Activated CD8-positive, alpha-beta memory T cell treated with anti-CD3 and anti-CD28 coated beads, Interleukin-2, amount 50 U/mL, for 48 hours (primary cell): ENCODE measurements around the gene GTSE1.

Experiments
- DNase-seq: peaks from one replicate; pipeline ENCODE4 v3.0.0-alpha.2; 2020

Gene GTSE1

DNA sequence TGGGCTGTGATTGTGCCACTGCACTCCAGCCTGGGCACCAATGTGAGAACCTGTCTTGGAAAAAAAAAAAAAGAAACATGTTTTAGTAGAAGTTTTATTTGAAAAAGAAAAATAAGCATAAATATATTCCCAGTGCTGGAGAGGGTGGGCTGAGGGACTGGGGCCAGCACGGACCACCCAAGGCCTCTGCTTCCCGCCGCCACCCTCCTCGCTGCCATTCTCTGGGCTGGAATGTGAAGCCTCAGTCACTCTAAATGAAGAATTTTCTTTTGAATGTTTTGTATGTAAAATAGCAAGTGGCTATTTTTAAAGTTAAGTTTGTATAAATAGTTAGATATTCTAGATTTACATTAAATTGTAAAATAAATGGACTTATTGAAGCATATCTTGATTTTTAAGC, 33.8 kb downstream of the GTSE1 start:
- no peak for DNase-seq

DNA sequence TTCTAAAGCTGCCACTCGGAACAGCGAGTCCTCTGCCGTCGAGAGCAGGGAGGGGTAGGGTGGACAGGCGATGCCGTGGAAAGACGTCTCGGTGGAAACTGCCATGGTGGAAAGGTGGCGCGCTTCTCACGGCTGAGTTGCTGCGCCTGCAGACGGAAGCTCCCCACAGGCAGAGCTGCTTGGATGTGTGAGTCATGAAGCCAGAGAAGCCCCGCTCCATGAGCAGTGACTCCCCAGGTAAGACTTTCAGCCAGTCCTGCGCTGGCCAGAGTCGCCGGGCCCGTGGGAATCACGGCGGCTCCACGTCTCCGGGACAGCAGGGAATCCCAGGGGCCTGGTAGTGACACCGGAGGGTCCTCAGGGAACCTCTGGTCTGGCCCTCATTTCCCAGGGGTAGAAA, 34.8 kb downstream of the GTSE1 start:
- no peak for DNase-seq

DNA sequence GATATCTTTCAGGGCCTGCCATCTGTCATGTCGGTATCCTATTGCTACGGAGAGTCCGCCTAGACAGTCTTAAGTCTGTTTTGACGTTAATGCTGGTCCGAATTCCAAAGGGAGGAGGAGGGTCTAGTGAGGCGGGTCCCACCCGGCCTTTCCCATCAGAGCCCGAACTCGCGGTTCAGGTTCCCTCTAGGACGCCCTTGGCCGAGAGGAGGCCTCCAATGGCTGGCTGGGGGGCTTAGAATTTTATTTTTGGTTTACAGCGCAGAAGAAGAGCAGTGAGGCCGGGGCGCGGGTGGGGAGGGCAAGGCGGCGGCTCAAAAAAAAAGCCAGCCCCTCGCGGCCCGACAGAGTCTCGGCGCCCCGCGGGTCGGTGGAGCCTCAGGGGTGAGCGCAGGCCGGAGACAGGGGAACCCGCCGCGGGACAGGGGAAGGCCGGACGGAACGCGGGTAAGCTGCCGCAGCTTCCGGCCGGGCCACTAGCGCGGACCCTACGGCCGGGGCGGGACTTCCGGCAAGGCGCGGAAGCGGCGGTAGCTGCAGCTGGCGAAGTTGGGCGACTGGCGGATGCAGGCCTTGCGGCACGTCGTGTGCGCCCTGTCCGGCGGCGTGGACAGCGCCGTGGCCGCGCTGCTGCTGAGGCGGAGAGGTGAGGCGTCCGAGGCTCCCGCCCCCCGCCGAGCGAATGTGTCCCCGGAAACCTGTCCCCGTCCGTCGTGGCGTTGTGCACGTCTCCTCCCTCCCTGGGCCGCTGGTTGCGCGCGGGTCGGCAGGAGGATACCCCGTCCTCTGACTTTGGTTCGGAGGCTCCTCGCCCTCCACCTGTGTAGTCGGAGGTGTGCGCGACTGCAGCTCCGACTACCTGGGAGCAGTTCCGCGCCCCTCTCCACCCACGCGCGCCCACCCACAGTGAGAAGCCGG, 38.8 kb downstream of the GTSE1 start, which contains the start of gene TRMU:
TSS of gene TRMU (plus strand) at position 514 of the 918 bp plus-strand sequence. CDS start at position 565, 51 bp downstream.
- DNase-seq: peak; percentile 90

DNA sequence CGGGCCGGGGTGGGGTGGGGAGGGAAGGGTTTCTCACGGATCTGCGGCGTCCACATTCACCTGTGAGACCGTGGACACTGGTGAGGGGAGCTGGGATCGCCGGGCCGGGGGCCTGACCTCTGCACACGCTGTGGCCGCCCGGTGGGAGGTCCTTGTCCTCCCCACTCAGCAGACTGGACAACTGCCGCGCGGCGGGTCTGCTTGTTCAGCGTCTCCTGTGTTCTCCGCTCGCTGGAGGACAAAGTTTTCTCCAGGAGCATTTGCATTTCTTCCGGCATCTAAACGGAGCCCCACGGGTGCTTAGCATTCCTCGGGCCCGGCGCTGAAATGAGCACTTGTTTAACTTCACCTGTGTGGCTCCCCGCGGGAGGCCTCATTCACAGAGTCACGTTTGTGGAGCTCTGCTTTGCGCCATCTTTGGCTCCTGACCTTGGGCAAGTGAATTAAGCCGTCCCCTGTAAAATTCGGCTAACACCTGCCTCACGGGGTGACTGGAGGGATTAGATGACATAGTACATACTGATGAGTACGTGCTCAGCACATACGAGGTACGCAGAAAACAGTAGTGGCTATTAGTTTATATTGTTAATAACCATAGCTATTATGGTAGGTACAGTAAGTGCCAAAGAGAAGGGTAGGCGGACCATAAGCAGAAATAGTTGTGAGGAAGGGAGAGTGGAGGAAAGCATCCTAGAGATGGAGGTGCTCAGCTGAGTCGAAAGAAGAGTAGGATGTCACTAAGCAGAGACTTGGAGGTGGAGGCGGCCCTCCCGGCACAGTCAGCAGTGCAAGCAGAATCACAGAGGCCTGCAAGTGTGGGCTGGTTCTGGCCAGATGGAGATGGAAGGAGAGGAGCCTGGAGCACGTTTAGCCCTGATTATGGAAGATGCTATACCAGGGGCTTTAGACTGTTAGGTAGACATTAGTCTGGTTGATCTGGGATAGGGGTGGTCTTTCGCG, 39.7 kb downstream of the GTSE1 start:
- DNase-seq: peak; percentile 62

DNA sequence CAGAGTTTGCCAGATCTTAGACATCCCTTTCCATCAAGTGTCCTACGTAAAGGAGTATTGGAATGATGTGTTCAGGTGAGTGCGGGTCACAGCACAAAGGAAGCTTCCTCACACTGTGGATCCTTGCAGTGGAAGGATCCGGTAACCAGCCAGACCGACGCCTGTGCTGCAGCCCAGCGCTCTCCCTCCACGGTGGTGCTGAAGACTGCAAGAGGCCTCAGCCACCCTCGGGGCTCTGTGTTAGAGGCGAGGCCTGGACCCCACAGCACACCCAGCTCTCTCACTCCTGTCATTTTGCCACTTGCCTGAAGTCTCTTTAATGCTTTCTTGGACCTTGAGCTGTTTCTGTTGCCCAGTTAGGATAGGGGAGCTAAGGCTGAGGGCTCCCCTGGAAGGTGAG, 41.2 kb downstream of the GTSE1 start:
- no peak for DNase-seq

DNA sequence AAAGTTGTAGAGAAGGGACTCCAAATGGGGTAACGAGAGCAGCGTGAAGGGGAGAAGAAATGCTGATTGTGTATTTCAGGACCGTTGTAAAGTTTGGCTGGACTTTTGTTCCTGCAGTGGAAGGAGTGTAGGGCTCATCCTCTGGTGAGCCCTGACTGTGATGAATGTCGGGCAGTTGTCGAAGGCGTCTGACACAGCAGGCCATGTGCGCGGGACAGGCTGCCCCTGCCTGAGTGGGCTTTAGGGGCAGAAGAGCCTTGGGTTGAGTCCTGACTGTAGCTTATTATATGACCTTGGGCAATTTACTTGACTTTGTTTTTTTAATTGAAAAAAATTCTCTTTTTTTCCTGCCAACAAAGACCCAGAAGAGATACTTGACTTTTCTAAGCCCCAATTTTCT, 42.0 kb downstream of the GTSE1 start:
- DNase-seq: no peak

DNA sequence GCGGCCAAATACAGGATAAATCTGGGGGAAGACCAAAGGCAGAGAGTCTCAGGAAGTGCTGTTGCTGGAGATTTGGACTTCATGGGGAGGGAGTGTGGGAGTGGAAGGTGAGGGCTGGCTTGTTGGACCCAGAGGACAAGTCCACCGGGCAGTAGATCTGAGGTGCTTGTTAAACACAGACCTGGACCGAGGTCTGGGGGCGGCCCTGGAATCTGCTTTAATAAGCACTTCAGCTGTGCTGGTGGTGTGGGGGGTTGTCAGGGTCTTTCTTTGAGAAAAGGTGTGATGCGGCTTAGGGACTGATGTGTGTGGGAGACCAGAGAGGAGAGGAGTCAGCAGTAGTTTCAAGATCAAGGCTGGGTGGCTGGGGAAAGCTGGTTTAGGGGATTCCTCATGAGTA, 43.3 kb downstream of the GTSE1 start:
- DNase-seq: no peak

DNA sequence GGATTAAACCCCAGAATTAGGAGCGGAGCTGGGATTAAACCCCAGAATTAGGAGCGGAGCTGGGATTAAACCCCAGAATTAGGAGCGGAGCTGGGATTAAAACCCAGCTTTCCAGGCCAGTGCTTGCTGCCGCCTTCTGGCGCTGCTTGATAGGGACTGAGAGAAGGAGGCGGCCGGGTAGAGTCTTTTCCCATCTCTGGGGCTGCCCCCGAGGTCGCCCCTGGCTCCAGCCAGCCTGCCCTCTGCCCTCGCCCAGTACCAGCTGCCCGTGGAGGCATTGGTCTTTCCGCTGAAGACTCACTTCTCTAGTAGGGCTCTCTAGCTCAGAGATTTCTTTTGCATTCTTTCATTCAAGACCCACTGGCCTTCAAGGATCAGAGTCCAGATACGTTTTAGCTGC, 44.0 kb downstream of the GTSE1 start:
- DNase-seq: no peak

DNA sequence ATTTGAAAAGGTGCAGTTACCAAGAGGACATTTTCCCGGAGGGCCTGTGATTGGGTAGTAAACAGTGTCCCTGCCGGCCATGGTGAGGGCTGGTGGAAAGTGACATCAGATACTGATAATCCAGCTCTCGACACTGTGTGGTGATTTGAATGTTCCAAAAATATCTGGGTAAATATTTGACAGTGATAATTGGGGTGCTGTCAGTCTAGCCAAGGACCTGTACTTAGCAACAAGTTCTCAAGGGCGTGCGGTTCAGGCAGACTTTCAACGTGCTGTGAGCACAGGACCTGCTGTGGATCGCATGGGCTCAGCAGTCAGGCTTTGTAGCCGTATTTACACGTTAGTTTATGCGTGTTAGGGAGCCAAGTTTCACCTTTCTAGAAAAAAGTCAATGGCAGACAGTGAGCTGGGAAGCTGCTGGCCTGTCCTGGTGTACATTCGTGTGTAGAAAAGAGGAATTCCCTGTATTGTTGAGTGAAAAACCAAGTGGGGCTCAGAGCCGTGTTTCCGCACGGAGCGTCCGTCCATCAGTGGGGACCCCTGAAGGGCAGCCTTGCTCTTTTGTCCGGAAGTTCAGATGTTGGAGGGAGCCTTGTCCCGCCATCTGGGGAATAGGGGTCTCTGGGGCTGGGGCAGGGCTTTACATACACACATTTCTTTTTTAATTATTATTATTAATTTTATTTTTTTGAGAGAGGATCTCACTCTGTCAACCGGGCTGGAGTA, 50.2 kb downstream of the GTSE1 start:
- DNase-seq: no peak

DNA sequence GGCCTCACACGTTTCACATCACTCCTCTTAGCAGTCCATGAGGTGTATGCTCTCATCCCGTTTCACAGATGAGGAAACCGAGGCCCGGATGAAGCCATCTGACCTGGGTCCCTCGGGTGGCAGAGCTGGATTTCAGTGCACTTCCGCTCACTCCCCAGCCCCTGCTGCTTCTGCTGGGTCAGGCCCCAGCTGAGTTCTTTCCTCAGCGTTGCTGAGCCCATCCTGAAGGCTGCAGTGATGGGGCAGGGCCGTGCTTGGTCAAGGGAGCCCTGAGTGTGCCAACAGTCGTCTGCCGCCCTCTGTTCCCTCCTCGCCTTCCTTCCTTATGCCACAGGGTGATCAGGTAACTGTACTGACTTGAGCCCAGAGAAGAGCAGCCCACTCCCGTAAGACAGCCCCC, 51.0 kb downstream of the GTSE1 start:
- no peak for DNase-seq

DNA sequence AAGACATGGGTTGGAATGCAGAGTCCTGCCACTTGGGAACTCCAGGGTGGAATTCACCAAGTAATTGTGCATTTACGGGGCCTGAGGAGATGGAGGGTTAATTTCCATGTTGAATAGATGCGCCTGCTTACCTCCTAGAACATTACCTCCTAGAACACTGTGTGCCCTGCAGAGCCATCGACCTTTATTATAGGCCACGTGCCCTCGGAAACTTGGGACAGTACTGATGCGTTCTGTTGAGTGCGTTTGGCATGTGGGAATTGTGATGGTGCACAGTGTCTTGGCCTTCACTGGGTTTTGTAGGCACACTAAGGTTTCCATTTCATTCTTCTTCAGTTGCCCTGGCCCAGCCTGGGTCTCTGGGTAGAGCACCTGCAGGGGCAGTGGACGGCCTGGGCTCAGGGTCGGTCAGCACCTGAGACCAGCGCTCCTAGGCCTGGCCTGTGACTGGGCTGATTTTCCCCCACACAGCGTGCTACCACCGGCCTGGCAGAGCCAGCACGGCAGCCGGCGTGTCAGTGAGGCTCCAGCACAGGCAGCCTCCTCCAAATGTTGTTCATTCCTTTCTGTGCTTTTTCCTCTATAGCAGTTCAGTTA, 51.5 kb downstream of the GTSE1 start:
- no peak for DNase-seq

DNA sequence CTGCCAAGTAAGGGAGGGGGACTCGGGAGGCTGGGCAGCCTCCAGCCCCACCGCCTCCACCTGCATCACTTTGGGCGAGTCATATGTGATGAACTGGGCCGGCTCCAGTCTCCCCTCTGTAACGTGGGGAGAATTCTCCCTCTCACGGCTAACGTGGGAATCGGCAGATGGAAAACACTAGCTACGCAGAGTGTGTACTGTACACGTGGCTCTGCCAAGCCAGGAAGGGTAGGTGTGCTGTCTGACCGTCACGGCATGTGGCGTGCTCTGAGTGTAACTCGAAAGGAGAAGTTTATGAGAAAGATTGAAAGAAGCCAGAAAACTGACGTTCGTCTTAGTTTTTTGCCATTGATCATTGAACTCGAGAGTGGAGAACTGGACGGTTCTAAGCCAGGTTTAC, 52.6 kb downstream of the GTSE1 start:
- DNase-seq: no peak

DNA sequence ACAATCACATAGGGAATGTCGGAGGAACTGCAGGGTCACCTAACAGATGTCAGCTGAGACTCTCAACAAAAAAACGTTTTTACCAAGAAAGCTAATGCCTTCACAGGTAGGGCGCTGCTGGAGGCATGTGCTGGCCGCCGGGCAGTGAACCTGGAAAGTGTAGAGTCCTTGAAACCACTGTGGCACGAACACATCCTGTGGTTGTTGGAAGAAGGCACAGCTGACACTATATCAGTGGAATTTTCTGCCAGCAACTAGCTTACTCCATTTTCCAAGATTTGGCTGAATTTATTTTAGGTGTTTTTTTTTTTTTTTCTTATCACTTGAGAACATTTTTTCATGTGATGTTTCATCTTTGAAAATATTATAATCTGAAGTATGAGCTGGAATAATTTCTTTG, 53.0 kb downstream of the GTSE1 start:
- no peak for DNase-seq

DNA sequence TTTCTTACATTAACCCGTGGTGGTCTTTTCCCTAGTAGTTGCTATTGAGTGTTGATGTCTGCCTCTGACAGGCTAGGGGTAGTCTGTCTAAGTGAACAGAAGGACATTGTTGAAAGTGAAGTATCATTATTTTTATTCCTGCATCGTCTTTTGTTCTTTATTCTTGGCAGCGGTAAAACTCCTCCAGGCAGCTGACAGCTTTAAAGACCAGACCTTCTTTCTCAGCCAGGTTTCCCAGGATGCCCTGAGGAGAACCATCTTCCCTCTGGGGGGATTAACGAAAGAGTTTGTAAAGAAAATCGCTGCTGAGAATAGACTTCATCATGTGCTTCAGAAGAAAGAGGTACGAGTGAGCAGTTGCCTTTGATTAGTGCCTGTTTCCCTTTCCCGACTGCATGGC, 53.5 kb downstream of the GTSE1 start:
- DNase-seq: no peak

DNA sequence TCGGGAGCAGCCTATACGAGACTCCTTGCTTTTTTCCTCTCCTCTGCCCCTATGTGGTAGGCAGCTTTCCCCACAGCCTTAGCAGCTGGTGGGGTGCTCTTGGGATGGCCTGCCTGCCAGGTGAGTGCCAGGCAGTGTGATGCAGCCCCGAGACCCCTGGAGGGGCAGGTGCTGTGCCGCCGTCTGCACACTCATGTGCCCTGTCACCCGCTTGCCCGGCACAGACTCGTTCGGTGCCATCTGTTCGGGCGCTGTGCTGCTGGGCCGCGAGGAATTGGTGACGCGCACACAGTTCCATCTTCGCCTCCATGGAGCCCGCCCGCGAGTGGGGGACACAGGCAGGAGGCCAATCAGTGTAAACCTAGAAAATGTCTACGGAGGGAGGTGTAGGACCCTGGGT, 54.0 kb downstream of the GTSE1 start:
- DNase-seq: no peak

DNA sequence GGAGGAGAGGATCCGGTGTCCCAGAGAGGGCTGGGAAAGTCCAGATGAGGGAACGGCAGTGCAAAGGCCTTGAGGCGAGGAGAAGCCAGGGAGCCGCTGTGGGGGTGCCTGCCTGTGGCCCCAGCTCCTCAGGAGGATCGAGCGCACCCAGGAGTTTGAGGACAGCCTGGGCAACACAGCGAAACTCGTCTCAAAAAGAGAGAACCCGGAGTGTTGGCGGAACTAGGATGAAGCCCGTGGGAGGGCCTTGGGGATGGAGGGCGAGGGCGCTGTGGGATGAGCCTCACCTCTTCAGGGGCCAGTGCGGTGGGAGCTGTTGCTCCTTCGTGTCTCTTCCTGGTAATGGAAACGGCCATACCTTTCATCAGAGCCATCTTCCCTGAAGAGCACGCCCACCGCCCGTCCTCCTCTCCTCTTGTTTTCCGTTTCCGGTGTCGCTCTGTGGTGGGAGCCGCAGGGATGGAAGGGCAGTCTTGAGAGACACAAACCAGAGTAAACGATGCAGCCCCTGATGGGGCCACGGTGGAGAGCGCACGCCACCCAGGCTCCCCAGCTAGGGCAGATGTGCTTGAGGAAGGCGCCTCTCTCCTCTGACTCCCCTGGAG, 54.6 kb downstream of the GTSE1 start:
- no peak for DNase-seq

DNA sequence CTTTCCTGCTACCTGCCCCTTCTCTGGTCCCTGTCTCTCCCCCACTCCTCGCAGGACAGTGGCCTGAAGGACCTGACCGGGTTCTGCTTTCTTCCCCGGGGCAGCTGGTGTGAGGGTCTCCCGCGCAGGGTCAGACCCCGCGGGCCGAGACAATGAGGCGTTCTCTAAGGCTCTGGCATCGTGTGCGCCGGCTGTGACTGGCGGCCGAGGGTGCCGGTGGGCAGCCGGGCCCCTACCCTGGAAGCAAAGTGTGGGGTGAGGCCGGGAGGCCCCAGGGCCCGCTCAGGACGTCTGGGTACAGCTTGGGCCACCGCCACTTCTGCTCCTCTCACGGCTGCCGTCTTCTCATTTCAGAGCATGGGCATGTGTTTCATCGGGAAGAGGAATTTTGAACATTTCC, 55.1 kb downstream of the GTSE1 start:
- no peak for DNase-seq

DNA sequence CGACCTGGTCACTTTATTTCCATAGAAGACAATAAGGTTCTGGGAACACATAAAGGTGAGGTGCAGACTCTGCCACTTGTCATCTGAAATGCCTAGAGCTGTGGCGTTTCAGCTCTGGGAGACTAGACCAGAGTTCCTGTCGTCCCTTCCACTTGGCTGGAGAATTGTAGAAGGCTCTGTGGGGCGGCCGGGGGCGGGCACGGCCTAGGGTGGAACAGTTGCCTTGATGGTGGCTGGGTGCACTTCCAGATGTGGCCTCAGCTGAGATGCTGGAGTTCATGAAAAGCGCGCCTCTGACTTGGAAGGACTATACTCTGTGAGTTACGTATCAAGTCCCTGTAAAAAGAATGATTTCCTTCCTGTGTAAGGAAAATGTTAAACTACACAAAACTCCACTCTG, 55.6 kb downstream of the GTSE1 start:
- DNase-seq: no peak

DNA sequence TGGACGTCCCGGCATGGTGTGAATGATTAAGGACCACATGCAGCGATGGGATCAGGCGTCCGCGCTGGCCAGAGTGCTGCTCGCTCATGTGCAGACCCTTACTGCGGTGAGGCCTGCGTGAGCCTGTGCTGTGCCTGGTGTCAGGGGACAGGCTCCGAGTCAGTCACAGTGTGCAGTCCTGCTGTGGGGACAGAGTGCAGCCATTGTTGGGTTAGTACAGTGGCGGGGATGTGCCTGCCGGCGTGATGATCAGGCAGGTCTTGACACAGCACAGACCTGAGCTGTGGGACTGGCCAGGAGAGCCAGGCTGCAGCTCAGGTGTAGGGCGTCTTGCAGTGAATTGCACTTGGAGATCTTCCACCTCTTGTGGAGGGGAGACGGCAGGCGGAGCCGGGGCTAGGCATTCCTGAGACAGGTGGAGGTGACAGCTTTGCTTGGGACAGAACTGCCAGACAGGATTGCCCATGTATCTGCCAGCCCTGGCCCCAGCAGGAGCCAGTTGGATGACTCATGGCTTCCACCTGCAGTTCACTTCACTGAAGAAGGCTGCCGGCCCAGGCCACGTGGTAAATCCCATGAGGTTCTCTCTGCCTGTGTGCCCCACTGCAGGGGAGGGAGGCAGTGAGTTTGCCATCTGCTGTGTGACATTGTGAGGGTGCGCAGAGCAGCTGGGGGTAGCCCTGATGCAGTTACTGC, 56.2 kb downstream of the GTSE1 start:
- DNase-seq: no peak

DNA sequence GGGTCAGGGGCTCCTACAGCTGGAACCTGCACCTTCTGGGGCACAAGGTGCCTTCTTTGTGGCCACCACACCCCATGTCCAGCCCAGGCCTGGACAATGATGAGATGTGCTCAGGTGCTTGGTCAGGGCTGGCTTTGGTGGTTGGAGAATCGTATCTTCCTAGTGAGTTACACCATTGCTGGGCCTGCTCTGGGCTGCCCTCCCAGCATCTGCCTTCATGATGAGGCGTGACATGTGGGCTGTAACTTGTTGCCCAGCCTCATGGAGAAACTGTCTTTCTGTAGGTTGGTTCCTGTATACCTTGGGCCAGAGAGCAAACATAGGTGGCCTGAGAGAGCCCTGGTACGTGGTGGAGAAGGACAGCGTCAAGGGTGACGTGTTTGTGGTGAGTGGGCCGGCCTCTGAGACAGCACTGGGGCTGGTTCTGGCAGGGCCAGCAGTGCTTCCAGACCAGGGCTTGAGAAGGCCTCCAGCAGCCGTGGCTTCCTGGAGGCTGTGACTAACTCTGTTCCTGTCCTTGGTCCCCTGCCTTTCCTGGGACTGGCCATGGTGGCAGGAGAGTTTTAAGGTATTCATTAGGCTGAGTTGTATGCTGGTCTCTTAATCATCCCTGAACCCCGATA, 56.9 kb downstream of the GTSE1 start:
- DNase-seq: no peak
